Loucy (cell line): ENCODE results near the gene FAM168B.

Experiments
- EZH2phosphoT487 ChIP-seq: fragments of 200-600 bp; IDR thresholded peaks from 2 replicates; pipeline ENCODE4 v1.6.1; 2018; ENCODE audit warnings: antibody characterized with exemption, mild to moderate bottlenecking, moderate library complexity, borderline replicate concordance
- TF ChIP-seq, protein P1 (sequence below): fragments of 200-600 bp; sonication (generic); conservative IDR thresholded peaks from 2 replicates; pipeline ENCODE4 v1.5.1; 2014; ENCODE audit warnings: mild to moderate bottlenecking, antibody characterized with exemption, low read length

DNA sequence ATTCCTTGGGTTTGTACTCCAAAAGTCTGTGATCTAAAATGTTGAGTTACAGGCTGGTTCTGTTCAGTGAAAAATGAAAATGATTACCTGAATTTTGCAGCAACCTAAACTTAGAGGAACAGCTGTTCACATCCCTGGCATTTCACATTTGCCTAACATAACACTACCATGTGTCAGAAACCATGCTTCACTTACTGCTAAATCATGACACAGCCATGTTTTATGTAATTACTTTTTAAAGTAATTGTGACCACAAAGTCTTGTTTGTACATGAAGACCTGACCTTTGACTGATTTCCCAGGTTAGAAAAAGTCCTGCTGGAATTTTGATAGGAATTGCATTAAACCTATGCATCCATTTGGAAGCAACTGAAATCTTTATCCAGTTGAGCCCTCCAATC is 79.1 kb downstream of the FAM168B start:
- TF ChIP-seq, protein P1, sequence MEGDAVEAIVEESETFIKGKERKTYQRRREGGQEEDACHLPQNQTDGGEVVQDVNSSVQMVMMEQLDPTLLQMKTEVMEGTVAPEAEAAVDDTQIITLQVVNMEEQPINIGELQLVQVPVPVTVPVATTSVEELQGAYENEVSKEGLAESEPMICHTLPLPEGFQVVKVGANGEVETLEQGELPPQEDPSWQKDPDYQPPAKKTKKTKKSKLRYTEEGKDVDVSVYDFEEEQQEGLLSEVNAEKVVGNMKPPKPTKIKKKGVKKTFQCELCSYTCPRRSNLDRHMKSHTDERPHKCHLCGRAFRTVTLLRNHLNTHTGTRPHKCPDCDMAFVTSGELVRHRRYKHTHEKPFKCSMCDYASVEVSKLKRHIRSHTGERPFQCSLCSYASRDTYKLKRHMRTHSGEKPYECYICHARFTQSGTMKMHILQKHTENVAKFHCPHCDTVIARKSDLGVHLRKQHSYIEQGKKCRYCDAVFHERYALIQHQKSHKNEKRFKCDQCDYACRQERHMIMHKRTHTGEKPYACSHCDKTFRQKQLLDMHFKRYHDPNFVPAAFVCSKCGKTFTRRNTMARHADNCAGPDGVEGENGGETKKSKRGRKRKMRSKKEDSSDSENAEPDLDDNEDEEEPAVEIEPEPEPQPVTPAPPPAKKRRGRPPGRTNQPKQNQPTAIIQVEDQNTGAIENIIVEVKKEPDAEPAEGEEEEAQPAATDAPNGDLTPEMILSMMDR = no peak
- no peak for TF ChIP-seq EZH2phosphoT487
